GM10248 (cell line): ENCODE measurements around the gene CPOX.

ENCODE experiments used
- CTCF ChIA-PET: fragments of 300-600 bp; sonication (Branson Sonifier 250); formaldehyde crosslinking; extraction: SDS; loops from one replicate; lab custom pipeline; 2021; ENCODE audit warnings: antibody characterized with exemption; lab: Yijun Ruan, JAX
- POLR2A ChIA-PET: fragments of 350-650 bp; sonication (Branson Sonifier 250); formaldehyde crosslinking; extraction: SDS; loops from one replicate; lab custom pipeline; 2020; ENCODE audit warnings: antibody characterized with exemption; lab: Yijun Ruan, JAX
- DNase-seq: peaks from one replicate; pipeline ENCODE4 v3.0.0; 2012; ENCODE audit errors: extremely low spot score
- TF ChIP-seq, protein P1 (sequence below): IDR thresholded peaks from 2 replicates; pipeline ENCODE4 v1.5.1; 2012; ENCODE audit warnings: mild to moderate bottlenecking, low read depth; ENCODE audit errors: extremely low read depth, missing control alignments, control extremely low read depth

CPOX gene

DNA sequence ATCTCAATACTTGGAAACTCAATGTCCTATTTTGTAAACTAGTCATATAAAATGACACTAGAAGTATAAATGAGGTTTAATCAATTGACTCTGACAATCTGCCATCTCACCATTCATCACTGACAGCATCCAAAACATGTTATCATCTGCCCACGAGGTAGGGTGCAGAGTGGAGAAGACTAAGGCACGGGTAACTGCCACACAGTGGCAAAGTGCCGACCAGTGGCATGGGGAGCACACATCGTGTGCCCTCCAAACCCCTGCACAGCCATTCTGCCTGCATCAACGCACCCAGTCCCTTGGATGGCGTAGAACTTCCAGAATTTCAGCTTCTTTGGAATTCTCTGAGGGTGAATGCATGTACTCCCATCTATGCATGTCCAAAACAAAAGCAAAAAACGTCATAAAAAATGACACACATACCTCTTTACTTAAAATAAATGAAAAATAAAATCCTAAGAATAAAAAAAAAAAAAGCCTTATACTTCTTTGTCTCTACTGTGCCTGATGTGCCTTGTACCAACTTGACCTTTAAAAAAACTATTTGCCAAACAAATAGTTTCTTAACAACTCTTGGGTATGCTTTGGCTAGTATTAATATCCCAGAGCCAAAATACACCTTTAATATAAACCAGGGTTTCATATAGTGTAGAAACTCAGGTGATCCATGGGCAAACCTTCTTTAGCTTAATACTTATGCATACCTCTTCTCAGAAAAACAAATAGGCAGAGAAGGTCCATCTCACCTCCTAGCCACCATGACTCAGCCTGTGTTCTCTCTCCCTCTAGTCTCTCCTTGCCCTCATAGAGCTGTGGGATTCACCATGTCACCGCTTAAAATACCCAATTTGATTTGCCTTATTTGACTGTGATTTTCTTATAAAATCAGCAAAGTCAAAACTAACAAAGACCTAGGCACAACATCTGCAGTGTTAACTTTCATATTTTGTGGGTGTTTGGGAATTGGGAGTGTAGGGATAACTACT lies 12.7 kb downstream of the CPOX start:
- DNase-seq, result no peak
- POLR2A ChIA-PET, result interaction anchor here (1.4 kb wide), 1 partner anchor 12 kb away, joined by 3 read pairs; the partner anchor contains the start of gene CPOX
- TF ChIP-seq, protein P1, sequence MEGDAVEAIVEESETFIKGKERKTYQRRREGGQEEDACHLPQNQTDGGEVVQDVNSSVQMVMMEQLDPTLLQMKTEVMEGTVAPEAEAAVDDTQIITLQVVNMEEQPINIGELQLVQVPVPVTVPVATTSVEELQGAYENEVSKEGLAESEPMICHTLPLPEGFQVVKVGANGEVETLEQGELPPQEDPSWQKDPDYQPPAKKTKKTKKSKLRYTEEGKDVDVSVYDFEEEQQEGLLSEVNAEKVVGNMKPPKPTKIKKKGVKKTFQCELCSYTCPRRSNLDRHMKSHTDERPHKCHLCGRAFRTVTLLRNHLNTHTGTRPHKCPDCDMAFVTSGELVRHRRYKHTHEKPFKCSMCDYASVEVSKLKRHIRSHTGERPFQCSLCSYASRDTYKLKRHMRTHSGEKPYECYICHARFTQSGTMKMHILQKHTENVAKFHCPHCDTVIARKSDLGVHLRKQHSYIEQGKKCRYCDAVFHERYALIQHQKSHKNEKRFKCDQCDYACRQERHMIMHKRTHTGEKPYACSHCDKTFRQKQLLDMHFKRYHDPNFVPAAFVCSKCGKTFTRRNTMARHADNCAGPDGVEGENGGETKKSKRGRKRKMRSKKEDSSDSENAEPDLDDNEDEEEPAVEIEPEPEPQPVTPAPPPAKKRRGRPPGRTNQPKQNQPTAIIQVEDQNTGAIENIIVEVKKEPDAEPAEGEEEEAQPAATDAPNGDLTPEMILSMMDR, result no peak
- CTCF ChIA-PET, result interaction anchor here (0.8 to 1.6 kb wide), 7 partner anchors 8 to 237 kb away, joined by 3 to 11 read pairs (median 3); partner anchors contain the start of gene CPOX

DNA sequence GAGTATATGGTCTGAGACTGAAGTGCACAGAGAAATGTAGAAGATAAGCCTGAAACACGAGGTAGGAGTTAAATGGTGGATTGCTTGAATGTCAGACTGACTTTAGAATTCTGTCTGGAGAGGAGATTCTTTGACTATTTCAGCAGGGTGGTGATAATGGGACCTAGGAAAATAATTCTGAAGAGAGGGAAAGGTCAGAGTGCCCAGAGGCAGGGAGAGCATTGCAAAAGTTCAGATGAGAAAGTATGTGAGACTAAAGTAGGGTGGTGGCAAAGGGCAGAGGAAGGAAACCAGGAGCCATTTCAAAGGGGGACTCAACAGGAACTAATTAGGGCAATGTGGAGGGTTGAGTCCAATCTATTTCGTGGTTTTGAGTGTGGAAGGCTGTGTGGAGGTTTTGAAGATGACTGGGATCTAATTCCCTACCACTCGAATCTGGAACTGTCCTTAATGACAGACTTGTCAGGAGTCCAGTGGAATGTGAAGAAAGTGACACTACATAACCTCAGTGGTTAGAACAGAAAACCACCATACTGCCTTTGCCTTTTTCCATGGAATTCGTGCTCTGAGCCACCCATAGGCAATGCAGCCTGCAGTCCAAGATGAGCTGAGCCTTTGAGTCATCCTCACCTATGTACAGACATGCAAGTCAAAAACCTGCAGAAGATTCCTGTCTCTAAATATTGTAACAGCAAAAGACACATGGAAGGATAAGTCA lies 16.1 kb downstream of the CPOX start:
- CTCF ChIA-PET, result interaction anchor here (1.3 to 1.6 kb wide), 3 partner anchors 10 to 233 kb away, joined by 3 to 4 read pairs (median 3); no protein-coding TSS in a partner anchor
- DNase-seq, result no peak
- POLR2A ChIA-PET, result no interaction called here
- TF ChIP-seq, protein P1, result no peak

DNA sequence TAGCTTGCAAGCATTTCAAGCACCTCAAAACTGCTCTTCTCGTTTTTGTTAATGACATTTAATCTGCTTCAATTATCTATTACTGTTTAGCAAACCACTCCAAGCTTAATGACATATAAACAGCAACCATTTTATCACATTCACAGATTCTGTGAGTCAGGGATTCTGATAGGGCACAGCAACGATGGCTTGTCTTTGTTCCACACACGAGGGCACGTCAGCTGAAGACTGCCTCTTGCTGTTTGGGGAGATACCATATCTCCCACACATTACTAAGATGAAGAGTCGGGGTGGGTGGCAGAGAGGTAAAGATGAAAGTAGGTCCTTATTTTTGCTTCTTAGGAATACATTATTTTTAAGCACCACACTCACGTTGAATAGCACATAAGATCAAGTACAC lies 19.3 kb downstream of the CPOX start:
- POLR2A ChIA-PET, result interaction anchor here (0.5 kb wide), 1 partner anchor 617 kb away, joined by 4 read pairs; no protein-coding TSS in a partner anchor
- DNase-seq, result no peak
- TF ChIP-seq, protein P1, result no peak
- CTCF ChIA-PET, result interaction anchor here (0.6 to 2.6 kb wide), 20 partner anchors 10 to 536 kb away, joined by 3 to 28 read pairs (median 5); partner anchors contain the start of gene CPOX

DNA sequence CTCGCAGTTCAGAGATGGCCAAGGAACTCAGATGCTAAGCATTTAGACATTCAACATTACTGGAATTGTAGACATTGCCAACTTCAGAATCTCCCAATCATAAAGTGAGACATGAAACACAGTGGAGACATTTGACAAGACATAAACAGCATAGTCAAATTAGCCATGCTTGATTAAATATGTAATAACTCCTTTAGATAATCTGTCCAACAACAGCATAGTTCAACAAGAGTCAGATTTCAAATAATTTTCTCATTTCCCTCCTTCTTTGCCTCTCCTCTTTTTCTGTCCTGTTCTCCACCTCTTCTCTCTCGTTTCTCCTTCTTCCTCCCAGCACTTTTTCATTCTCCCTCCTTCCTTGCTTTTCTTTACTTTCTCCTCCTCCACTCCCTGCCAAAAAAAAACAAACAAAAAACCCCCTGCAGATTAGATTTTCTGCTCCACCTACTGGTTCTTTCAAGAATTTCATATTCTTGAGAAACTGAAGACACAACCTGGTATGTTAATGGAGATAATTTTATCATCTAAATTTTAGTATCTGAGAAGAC lies 20.2 kb downstream of the CPOX start:
- ChIA-PET CTCF (interaction anchor here (0.7 to 2.8 kb wide), 30 partner anchors 8 to 535 kb away, joined by 3 to 28 read pairs (median 5); partner anchors contain the start of genes CLDND1 and CPOX), POLR2A (no interaction called here)
- DNase-seq, result peak; percentile 41
- TF ChIP-seq, protein P1, result peak; percentile 47

DNA sequence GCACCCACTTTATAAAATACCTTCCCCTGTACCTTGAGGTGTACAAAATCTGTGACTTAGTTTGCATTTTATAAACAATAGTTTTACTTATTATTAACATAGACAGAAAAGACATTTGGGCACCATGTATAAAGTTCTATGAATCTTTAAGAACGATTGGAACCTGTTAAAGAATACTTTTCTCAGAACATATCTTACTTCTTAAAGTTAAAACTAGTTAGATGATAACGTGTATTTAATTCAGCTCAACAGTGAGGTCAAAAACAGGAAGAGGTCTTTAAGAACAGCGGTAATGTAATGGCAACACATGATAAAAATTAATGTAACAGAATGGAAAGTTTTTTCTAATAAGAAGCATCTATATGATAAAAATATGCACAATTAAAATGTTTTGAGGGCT lies 25.0 kb downstream of the CPOX start:
- no peak for DNase-seq
- CTCF ChIA-PET, result no interaction called here
- TF ChIP-seq, protein P1, result no peak
- POLR2A ChIA-PET, result interaction anchor here (0.6 to 1.0 kb wide), 2 partner anchors 21 to 32 kb away, joined by 3 read pairs; no protein-coding TSS in a partner anchor
